CD1c-positive myeloid dendritic cell (primary cell): ENCODE results near the gene SLC10A7.

Source experiments
- DNase-seq: peaks from one replicate; pipeline ENCODE4 v3.0.0-alpha.2; 2016; ENCODE audit errors: extremely low spot score

Gene SLC10A7

GRCh38 chr4:146211440-146211839, 310.3 kb downstream of the SLC10A7 start:
- DNase-seq = no peak

GRCh38 chr4:146210890-146211289, 310.9 kb downstream of the SLC10A7 start:
- DNase-seq = no peak

GRCh38 chr4:146207410-146207809, 314.3 kb downstream of the SLC10A7 start:
- no peak for DNase-seq
